ENCODE data around the gene GSTM3. TPM values are rescaled to one million over a fixed set of nuclear protein-coding genes. Genes with fewer than 3 reads are reported as not detected.

GSTM3 gene
- total RNA-seq = 10 to 100 TPM; 11.0 to 39.5 TPM
- polyA plus RNA-seq = 10 to 100 TPM; 21.7 to 24.1 TPM
- long read RNA-seq, donor 1, full-length matches to known transcripts = 47 of 69 reads
- long read RNA-seq, donor 1, partial matches to known transcripts = 14 of 69 reads
- long read RNA-seq, donor 1, other reads (novel, unspliced or antisense) = 8 of 69 reads
- long read RNA-seq, donor 2, full-length matches to known transcripts = 23 of 31 reads
- long read RNA-seq, donor 2, partial matches to known transcripts = 8 of 31 reads
- long read RNA-seq, donor 2, other reads (novel, unspliced or antisense) = 0 of 31 reads
- long read RNA-seq, donor 3, full-length matches to known transcripts = 33 of 47 reads
- long read RNA-seq, donor 3, partial matches to known transcripts = 8 of 47 reads
- long read RNA-seq, donor 3, other reads (novel, unspliced or antisense) = 6 of 47 reads
- long read RNA-seq, donor 4, full-length matches to known transcripts = 12 of 18 reads
- long read RNA-seq, donor 4, partial matches to known transcripts = 6 of 18 reads
- long read RNA-seq, donor 4, other reads (novel, unspliced or antisense) = 0 of 18 reads
- long read RNA-seq, donor 5, full-length matches to known transcripts = 61 of 85 reads
- long read RNA-seq, donor 5, partial matches to known transcripts = 17 of 85 reads
- long read RNA-seq, donor 5, other reads (novel, unspliced or antisense) = 7 of 85 reads

- no peaks in the 10 kb centered on the region for H3K9me3 ChIP-seq (ENCODE audit: control insufficient read depth in 4 of 4, insufficient read depth in 3 of 4, low read length in 3 of 4)
- H3K9ac ChIP-seq (ENCODE audit: insufficient read depth in 1 of 2, low read length in 2 of 2) = peak within 1 kb of the TSS; percentile 26 to 84
- H3K4me3 ChIP-seq = peak within 1 kb of the TSS; percentile 60
- ATAC-seq (ENCODE audit: insufficient read depth, low FRiP score) (no peak), DNase-seq (peak in 1 of 3 donors; percentile 14)
- peaks cover 2 to 11% (median 6%) of the 10 kb centered on the region in 4 donors for H3K36me3 ChIP-seq (ENCODE audit: control insufficient read depth in 4 of 4, insufficient read depth in 4 of 4, low read length in 4 of 4)
- WGBS, 2 donors = 7% methylated on average over 10 of the region's 10 CpGs
- H3K4me1 ChIP-seq (ENCODE audit: control insufficient read depth in 5 of 5, insufficient read depth in 5 of 5, low read length in 5 of 5) = peaks cover 0 to 7% (median 2%) of the 10 kb centered on the region in 5 donors
- TF ChIP-seq CTCF (IDR thresholded peaks at IDR 0.05; ENCODE audit: control extremely low read depth, extremely low read depth) = no peak
- peak within 1 kb of the TSS in 1 of 2 donors; percentile 64 for H3K27ac ChIP-seq (ENCODE audit: low read depth in 1 of 2, low read length in 1 of 2)
- no peaks in the 10 kb centered on the region for H3K27me3 ChIP-seq (ENCODE audit: control insufficient read depth in 3 of 3, insufficient read depth in 3 of 3, low read length in 2 of 3)
Measured at GRCh38 chr1:109740615-109741373, at the start of gene GSTM3. Gene GSTM3 (minus strand): TSS chr1:109741038. CDS start chr1:109740287, 751 bp downstream.

GRCh38 chr1:109790329-109790728 is 49.5 kb upstream of the GSTM3 start:
- H3K4me3 ChIP-seq = no peak overlapping the region
- no peak overlapping the region for H3K9ac ChIP-seq (ENCODE audit: insufficient read depth in 1 of 2, low read length in 2 of 2)
- no peaks in the 10 kb centered on the region for H3K36me3 ChIP-seq (ENCODE audit: control insufficient read depth in 4 of 4, insufficient read depth in 4 of 4, low read length in 4 of 4)
- H3K4me1 ChIP-seq (ENCODE audit: control insufficient read depth in 5 of 5, insufficient read depth in 5 of 5, low read length in 5 of 5) = peaks cover 5 to 58% (median 30%) of the 10 kb centered on the region in 5 donors
- H3K9me3 ChIP-seq (ENCODE audit: control insufficient read depth in 4 of 4, insufficient read depth in 3 of 4, low read length in 3 of 4) = no peaks in the 10 kb centered on the region
- no peaks in the 10 kb centered on the region for H3K27me3 ChIP-seq (ENCODE audit: control insufficient read depth in 3 of 3, insufficient read depth in 3 of 3, low read length in 2 of 3)
- WGBS, 2 donors = 42 to 75% methylated on average over 2 of the region's 2 CpGs
- no peak for ATAC-seq (ENCODE audit: insufficient read depth, low FRiP score)
- H3K27ac ChIP-seq (ENCODE audit: low read depth in 1 of 2, low read length in 1 of 2) = peak overlapping the region in 1 of 2 donors; percentile 62
- DNase-seq = no peak
- TF ChIP-seq CTCF (IDR thresholded peaks at IDR 0.05; ENCODE audit: control extremely low read depth, extremely low read depth) = no peak

GRCh38 chr1:109789551-109790180 is 48.8 kb upstream of the GSTM3 start:
- no peak for TF ChIP-seq CTCF (IDR thresholded peaks at IDR 0.05; ENCODE audit: control extremely low read depth, extremely low read depth)
- WGBS, 2 donors = 73 to 79% methylated on average over 9 of the region's 9 CpGs
- ATAC-seq (ENCODE audit: insufficient read depth, low FRiP score) (no peak), DNase-seq (peak in 1 of 3 donors; percentile 8)
- no peaks in the 10 kb centered on the region for H3K9me3 ChIP-seq (ENCODE audit: control insufficient read depth in 4 of 4, insufficient read depth in 3 of 4, low read length in 3 of 4)
- H3K9ac ChIP-seq (ENCODE audit: insufficient read depth in 1 of 2, low read length in 2 of 2) = no peak overlapping the region
- no peak overlapping the region for H3K4me3 ChIP-seq
- H3K4me1 ChIP-seq (ENCODE audit: control insufficient read depth in 5 of 5, insufficient read depth in 5 of 5, low read length in 5 of 5) = peaks cover 5 to 55% (median 30%) of the 10 kb centered on the region in 5 donors
- H3K27ac ChIP-seq (ENCODE audit: low read depth in 1 of 2, low read length in 1 of 2) = peak overlapping the region in 1 of 2 donors; percentile 13
- no peaks in the 10 kb centered on the region for H3K36me3 ChIP-seq (ENCODE audit: control insufficient read depth in 4 of 4, insufficient read depth in 4 of 4, low read length in 4 of 4)
- no peaks in the 10 kb centered on the region for H3K27me3 ChIP-seq (ENCODE audit: control insufficient read depth in 3 of 3, insufficient read depth in 3 of 3, low read length in 2 of 3)

Measured in lung (tissue), 16 donors.